WERI-Rb-1 (cell line): ENCODE data around the gene THOC6.

Experiments used
- DNase-seq: peaks from one replicate; pipeline ENCODE4 v3.0.0-alpha.2; 2020
- H3K27ac ChIP-seq: fragments of 250-450 bp; sonication (Bioruptor Pico); 2 replicates; pipeline ENCODE4 v1.5.1; 2020; ENCODE audit warnings: mild to moderate bottlenecking, moderate library complexity
- H3K27me3 ChIP-seq: fragments of 250-450 bp; sonication (Bioruptor Pico); 2 replicates; pipeline ENCODE4 v1.5.1; 2021; ENCODE audit warnings: mild to moderate bottlenecking, low read depth, moderate library complexity; ENCODE audit not compliant: insufficient read depth, severe bottlenecking
- H3K36me3 ChIP-seq: fragments of 250-450 bp; sonication (Bioruptor Pico); 2 replicates; pipeline ENCODE4 v1.5.1; 2020; ENCODE audit warnings: mild to moderate bottlenecking, moderate library complexity
- H3K4me3 ChIP-seq: 2 replicates; pipeline ENCODE4 v1.5.1; 2011; ENCODE audit warnings: low read depth, mild to moderate bottlenecking, control low read depth, low read length
- H3K9me3 ChIP-seq: fragments of 250-450 bp; sonication (Bioruptor Pico); 2 replicates; pipeline ENCODE4 v1.5.1; 2021; ENCODE audit warnings: mild to moderate bottlenecking, moderate library complexity; ENCODE audit not compliant: severe bottlenecking
- TF ChIP-seq, protein P1 (sequence below): IDR thresholded peaks from 2 replicates; pipeline ENCODE4 v1.5.1; 2011; ENCODE audit warnings: low read depth, mild to moderate bottlenecking, control low read depth, inconsistent platforms, low read length

THOC6 gene

DNA sequence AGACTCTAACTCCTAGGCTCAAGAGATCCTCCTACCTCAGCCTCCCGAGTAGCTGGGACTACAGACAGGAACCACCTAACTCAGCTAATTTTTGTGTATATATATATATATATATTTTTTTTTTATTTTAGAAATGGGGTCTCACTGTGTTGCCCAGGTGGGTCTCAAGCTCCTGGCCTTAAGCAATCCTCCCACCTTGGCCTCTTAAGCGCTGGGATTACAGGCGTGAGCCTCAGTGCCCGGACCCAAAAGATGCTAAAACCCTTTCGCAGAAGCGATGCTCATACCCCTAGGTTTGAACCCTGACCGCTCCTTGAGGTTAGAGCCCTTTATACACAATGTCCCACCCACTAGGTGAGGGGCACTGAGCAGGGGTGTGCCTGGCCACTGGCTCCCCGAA is 13.3 kb upstream of the THOC6 start:
- Histone ChIP-seq H3K27me3 (no peaks in the 10 kb centered on the region), H3K4me3 (no peak overlapping the region), H3K27ac (no peak overlapping the region)

DNA sequence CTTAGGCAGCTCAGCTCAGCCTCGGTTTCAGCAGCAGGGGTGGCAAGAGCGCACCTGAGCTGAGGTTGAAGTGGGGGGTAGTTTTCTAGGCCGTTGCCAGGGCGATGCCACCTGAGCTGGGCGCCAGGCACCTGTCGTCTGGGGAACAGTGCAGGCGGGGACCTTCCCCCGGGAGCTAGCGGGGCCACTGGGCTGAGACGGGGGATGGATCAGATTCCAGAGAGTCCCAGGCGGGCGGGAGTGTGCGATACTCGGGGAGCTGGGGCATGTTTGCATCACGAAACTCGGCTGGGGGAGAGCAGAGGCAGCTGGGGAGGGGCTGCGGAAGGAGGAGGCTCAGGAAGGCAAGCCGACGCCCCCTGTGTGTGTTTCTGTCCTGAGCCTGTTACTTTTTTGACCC is 11.6 kb upstream of the THOC6 start:
- no peak overlapping the region for H3K27ac ChIP-seq
- no peak overlapping the region for H3K4me3 ChIP-seq
- H3K36me3 ChIP-seq: no peaks in the 10 kb centered on the region
- no peak for DNase-seq
- TF ChIP-seq, protein P1, sequence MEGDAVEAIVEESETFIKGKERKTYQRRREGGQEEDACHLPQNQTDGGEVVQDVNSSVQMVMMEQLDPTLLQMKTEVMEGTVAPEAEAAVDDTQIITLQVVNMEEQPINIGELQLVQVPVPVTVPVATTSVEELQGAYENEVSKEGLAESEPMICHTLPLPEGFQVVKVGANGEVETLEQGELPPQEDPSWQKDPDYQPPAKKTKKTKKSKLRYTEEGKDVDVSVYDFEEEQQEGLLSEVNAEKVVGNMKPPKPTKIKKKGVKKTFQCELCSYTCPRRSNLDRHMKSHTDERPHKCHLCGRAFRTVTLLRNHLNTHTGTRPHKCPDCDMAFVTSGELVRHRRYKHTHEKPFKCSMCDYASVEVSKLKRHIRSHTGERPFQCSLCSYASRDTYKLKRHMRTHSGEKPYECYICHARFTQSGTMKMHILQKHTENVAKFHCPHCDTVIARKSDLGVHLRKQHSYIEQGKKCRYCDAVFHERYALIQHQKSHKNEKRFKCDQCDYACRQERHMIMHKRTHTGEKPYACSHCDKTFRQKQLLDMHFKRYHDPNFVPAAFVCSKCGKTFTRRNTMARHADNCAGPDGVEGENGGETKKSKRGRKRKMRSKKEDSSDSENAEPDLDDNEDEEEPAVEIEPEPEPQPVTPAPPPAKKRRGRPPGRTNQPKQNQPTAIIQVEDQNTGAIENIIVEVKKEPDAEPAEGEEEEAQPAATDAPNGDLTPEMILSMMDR: no peak
- H3K27me3 ChIP-seq: no peaks in the 10 kb centered on the region
- H3K9me3 ChIP-seq: no peaks in the 10 kb centered on the region

More for the DNA sequence above, 13.3 kb upstream of the THOC6 start:
- no peak for DNase-seq
- TF ChIP-seq, protein P1: no peak
- Histone ChIP-seq H3K36me3 (no peaks in the 10 kb centered on the region; the same call in 1 of the 2 replicates), H3K9me3 (no peaks in the 10 kb centered on the region)

DNA sequence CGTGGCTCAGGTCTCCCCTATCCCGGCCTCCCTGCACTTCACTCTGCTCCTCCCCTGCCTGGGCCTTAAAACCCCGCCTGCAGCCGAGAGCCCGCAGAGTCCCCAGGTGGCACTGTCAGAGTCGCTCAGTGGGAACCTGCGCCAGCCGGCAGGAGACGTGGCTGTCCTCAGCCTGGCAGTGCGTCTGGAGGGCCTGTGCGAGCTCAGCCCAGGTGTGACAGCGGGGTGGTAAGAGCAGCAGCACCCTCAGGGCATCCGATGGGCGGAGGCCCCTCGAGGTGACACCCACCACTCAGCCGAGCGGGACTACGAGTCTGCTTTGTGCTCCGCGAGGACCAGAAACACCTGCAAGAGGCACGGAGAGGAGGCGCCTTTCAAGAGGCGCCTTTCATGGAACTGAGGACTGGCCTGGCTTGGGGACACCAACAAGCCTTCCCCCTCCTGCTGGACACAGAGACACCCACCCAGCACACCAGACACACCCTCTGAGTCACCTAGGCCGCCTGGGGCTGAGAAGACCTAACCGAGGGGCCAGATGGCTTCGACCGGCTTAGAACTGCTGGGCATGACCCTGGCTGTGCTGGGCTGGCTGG is 10.9 kb upstream of the THOC6 start, which contains the start of gene CLDN9:
Gene CLDN9 (plus strand): TSS at position 96 of the 593 bp plus-strand sequence. CDS start 440 bp downstream, at position 536.
- DNase-seq: peak; percentile 66
- Histone ChIP-seq H3K27me3 (no peaks in the 10 kb centered on the region), H3K27ac (peak within 1 kb of the TSS; percentile 43), H3K4me3 (no peak within 1 kb of the TSS), H3K9me3 (no peaks in the 10 kb centered on the region), H3K36me3 (no peaks in the 10 kb centered on the region)
- TF ChIP-seq, protein P1: no peak

DNA sequence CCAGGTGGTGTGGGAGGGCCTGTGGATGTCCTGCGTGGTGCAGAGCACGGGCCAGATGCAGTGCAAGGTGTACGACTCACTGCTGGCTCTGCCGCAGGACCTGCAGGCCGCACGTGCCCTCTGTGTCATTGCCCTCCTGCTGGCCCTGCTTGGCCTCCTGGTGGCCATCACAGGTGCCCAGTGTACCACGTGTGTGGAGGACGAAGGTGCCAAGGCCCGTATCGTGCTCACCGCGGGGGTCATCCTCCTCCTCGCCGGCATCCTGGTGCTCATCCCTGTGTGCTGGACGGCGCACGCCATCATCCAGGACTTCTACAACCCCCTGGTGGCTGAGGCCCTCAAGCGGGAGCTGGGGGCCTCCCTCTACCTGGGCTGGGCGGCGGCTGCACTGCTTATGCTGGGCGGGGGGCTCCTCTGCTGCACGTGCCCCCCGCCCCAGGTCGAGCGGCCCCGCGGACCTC is 10.3 kb upstream of the THOC6 start:
- H3K27ac ChIP-seq: peak overlapping the region; percentile 56
- no peaks in the 10 kb centered on the region for H3K9me3 ChIP-seq
- DNase-seq: no peak
- no peaks in the 10 kb centered on the region for H3K27me3 ChIP-seq
- H3K36me3 ChIP-seq: no peaks in the 10 kb centered on the region
- TF ChIP-seq, protein P1: no peak
- no peak overlapping the region for H3K4me3 ChIP-seq

DNA sequence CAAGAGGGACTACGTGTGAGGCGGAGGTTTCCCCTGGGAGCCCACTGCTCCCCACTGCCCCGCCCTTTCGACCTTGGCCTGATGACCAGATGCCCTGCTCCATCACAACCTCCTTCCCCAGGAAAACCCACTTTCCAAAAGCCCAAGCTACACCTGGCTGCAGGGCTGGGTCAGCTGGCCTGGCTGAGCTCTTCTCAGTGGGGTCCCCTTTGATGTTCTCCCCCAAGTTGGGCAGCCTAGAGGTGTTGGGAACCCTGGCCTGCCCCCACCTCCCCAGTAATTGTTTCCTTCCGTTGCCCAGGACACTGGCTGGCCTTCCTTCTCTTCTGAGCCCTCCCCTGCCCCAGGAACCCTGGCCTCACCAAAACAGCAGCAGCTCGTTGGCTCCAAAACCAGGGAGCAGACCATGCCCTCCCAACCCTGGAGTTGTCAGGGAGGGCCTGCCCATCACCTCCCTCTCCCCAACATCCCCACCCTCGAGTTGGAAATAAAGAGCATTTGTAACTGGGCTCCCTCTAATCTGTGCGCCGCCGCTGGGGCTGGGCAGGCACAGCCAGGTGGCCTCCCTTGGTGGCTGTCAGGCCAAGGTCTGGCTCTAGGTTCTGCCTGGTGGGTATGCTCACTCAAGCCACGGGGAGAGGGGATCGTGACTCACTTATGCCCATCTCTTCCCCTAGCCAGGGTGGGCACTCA is 9.7 kb upstream of the THOC6 start:
- H3K27me3 ChIP-seq: no peaks in the 10 kb centered on the region
- TF ChIP-seq, protein P1: no peak
- no peak overlapping the region for H3K4me3 ChIP-seq
- H3K9me3 ChIP-seq: no peaks in the 10 kb centered on the region
- H3K27ac ChIP-seq: peak overlapping the region; percentile 56
- H3K36me3 ChIP-seq: no peaks in the 10 kb centered on the region
- peak; percentile 71 for DNase-seq

DNA sequence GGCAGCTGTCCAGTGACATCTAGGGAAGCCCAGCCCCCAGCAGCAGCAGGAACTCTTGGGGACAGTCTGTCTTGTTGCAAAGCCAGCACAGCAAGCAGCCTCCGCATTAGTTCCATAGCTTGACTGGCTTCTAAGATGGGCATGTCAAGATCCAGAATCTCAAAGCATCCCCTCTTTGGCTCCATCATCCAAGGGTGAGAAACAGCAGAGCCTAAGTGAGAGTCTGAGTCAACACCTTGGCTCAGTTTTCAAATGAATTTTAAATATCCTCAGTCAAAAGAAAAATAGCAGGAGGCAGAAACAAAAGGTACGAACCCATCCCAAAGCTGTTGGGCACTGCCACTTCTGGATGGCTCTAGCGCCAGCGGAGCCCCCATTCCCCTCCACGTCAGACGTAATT is 8.9 kb upstream of the THOC6 start:
- no peaks in the 10 kb centered on the region for H3K9me3 ChIP-seq
- H3K27me3 ChIP-seq: no peaks in the 10 kb centered on the region
- no peaks in the 10 kb centered on the region for H3K36me3 ChIP-seq
- no peak overlapping the region for H3K4me3 ChIP-seq
- H3K27ac ChIP-seq: no peak overlapping the region
- TF ChIP-seq, protein P1: no peak
- DNase-seq: no peak
